Measurements from ENCODE around the gene TXN2.

TXN2 gene

DNA sequence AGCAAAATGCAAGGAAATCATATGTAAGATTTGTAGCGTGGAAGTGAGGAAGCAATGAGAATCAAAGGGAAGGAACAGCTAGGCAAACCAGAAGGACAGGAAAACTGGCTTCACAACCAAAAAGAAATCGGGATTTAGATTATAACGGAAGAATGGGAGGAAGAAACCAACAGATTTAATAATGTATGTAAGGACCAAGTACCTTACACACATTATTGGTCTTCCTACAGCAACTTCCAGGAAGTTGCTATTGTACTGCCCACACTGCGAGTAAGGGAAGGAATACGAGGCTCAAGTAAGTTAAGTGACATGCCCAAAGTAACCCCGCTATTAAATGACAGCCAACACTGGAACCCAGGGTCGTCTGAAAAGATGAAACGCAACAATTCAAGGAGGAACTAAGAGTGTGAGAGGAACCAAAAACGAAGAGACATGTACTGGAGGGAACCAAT, 473 bp downstream of the TXN2 start:
- DNase-seq, result no peak

- no peak for DNase-seq
Measured at GRCh38 chr22:36478966-36479365, 2.5 kb downstream of the TXN2 start.

- DNase-seq, result no peak
Measured at GRCh38 chr22:36475341-36475740, 6.1 kb downstream of the TXN2 start.

- no peak for DNase-seq
Measured at GRCh38 chr22:36472689-36473088, 8.8 kb downstream of the TXN2 start.

DNA sequence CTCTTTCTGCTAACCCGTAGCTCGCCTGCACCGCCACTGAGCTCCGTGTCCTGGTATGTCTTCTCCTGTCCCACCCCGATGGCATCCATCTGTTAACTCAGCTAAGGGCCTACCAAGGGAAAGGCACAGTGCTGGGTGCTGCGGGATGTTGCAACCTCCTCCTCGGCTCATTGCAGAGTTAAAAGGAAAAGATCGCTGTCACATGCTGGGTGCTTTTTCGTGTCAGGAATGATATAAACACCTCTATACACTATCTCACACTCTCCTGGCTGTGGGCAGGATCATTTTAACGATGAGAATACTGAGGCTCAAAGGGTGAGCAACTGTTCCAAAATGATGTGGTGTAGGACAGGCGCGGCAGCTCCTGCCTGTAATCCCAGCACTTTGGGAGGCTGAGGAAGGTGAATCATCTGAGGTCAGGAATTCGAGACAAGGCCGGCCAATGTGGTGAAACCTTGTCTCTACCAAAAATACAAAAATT, 10.1 kb downstream of the TXN2 start:
- no peak for DNase-seq

DNA sequence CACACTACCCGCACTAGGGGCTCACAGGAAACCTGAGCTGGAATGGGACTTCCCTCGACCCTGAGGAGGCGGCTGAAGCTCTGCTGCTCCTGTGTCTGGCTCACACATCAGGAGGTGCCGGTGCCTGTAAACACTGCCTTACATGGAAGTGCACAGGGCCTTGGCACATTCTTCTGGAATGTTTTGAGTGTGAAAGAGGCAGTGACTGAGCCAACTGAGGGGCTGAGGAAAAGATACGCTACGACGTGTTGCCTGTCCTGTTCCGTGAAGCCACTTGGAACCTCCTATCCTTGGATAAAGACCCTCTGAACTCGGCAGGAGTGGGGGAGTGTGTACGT, 10.5 kb downstream of the TXN2 start:
- no peak for DNase-seq

- peak; percentile 89 to 93 (median 90) for DNase-seq
Measured at GRCh38 chr22:36470162-36470993, 11.1 kb downstream of the TXN2 start.

GRCh38 chr22:36469094-36469710, 12.2 kb downstream of the TXN2 start:
- no peak for DNase-seq

GRCh38 chr22:36467946-36468345, 13.5 kb downstream of the TXN2 start:
- peak; percentile 64 to 76 (median 72) for DNase-seq

GRCh38 chr22:36467042-36467810, 14.2 kb downstream of the TXN2 start:
- no peak for DNase-seq

GRCh38 chr22:36466258-36466657, 15.2 kb downstream of the TXN2 start:
- DNase-seq, result no peak

DNA sequence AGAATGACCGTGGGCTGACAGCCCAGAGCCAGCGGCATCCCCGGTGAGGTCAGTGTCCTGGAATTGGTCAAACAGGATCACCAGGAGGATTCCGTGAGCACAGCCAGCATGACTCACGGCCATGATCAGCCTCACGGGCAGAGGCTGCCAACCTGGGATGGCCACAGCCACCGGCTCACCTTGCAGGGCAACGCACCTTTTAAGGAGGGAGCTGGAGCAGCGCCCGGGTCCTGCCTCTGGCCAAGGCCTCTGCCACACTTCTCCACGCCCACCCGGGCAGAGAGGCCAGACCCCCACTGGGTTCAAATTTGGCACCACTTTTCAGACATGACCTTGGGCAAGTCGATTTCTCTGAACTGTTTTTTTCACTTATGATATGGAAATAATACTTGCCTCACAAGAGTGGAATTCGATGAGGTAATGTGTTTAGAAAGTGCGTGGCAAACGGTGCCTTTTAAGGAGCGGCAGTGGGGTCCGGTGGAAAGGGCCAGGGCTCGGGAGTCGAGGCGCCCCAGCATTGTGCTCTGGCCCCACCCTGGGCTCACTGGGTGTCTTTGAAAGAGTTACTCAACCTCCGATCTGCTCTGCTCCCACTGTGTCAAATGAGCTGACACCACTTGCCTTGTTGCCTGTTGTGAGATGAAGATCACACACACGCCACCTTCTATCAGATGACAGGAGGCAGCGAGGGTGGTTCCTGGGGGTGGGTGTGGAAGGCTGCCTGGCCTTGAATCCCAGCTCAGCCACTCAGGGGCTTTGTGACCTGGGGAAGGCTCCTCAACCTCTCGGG, 16.0 kb downstream of the TXN2 start:
- DNase-seq, result peak in 1 of 3 donors; percentile 35

- DNase-seq, result no peak
Measured at GRCh38 chr22:36464715-36465231, 16.7 kb downstream of the TXN2 start.

- no peak for DNase-seq
Measured at GRCh38 chr22:36463783-36464184, 17.7 kb downstream of the TXN2 start.

GRCh38 chr22:36461665-36462649, 19.5 kb downstream of the TXN2 start:
- no peak for DNase-seq

DNA sequence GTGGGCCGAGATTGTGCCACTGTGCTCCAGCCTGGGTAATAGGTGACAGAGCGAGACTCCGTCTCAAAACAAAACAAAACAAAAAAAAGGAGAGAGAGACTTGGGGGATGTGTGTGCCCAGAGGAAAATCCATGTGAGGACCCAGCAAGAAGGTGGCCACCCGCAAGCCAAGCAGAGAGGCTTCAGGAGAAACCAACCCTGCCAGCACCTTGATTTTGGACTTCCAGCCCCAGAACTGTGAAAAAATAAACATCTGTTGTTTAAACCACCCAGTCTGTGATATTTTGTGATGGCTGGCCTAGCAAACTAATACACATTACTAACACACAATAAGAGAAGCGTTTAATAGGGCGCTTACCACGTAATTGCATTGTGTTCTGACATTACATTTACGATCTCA, 21.2 kb downstream of the TXN2 start:
- no peak for DNase-seq

DNA sequence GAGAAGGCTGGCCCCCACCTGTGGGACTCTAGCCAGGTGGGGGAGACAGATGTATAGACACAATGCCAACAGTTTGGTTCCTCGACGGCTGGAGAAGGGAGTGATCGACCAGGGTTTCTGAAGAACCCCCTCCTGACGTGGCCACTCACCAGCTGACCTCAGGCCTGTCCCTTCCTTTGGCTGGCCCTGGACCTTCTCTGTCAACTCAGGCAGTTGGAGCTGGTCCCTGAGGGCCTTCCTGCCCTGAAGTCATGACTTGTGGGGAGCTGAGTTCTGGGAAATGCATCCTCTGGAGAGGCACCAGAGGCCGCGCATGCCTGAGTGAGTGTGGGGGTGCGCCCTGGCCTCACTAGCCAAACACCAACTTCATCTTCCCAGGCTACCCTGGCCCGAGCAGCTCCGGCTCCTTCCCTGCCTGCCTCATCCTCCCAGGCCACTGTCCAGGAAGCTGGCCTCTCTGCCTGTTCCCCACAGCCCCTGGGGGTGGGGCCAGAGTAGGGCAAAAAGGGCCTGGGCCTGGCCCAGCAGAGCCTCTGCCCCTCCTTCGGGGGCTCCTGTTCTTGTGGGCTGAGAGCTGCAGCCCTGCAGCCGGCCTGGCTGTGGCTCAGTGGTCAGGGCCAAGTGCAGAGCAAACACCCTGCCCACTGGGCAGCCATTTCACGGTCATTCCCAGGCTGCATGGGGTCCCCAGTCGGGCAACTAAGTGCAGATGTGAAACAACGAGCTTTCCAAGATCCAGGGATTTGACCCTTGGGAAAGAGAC, 23.6 kb downstream of the TXN2 start:
- DNase-seq, result no peak

GRCh38 chr22:36456464-36456845, 25.0 kb downstream of the TXN2 start:
- peak in 2 of 3 donors; percentile 41 to 43 for DNase-seq

- no peak for DNase-seq
Measured at GRCh38 chr22:36455571-36456463, 25.6 kb downstream of the TXN2 start.
